ENCODE data around the gene COL19A1. TPM values are rescaled to one million over a fixed set of nuclear protein-coding genes. Genes with fewer than 3 reads are reported as not detected.

COL19A1 gene
- total and polyA plus RNA-seq, 2 of the 13 experiments (the other 11 are each of a cell fraction or from before 2014, with no cell fraction given) = not detected

GRCh38 chr6:70241991-70242420, 375.6 kb downstream of the COL19A1 start (continued):
- 0 out of 2 replicates have a peak, but pooled peaks have one; percentile 32 for TF ChIP-seq ZNF503 (CRISPR knock-in tag; IDR thresholded peaks at IDR 0.05)
- peak; percentile 40; the same call in 1 of the 2 replicates for TF ChIP-seq FOXK1 (CRISPR knock-in tag; IDR thresholded peaks at IDR 0.05; ENCODE audit: borderline replicate concordance, low read depth)
- TF ChIP-seq GABPA (IDR thresholded peaks at IDR 0.05; ENCODE audit: low read depth, low read length) = no peak
- TF ChIP-seq GABPA (CRISPR knock-in tag; IDR thresholded peaks at IDR 0.05; ENCODE audit: low read depth) = peak; percentile 72
- TF ChIP-seq, protein P1, sequence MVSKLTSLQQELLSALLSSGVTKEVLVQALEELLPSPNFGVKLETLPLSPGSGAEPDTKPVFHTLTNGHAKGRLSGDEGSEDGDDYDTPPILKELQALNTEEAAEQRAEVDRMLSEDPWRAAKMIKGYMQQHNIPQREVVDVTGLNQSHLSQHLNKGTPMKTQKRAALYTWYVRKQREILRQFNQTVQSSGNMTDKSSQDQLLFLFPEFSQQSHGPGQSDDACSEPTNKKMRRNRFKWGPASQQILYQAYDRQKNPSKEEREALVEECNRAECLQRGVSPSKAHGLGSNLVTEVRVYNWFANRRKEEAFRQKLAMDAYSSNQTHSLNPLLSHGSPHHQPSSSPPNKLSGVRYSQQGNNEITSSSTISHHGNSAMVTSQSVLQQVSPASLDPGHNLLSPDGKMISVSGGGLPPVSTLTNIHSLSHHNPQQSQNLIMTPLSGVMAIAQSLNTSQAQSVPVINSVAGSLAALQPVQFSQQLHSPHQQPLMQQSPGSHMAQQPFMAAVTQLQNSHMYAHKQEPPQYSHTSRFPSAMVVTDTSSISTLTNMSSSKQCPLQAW (CRISPR knock-in tag; IDR thresholded peaks at IDR 0.05) = no peak; the same call in 1 of the 2 replicates
- no peak for TF ChIP-seq ZNF543 (CRISPR knock-in tag; IDR thresholded peaks at IDR 0.05)
- peak; percentile 57 for TF ChIP-seq ELF1 (CRISPR knock-in tag; IDR thresholded peaks at IDR 0.05)
- TF ChIP-seq ZNF776 (CRISPR knock-in tag; IDR thresholded peaks at IDR 0.05) = no peak
- TF ChIP-seq ZNF691 (CRISPR knock-in tag; IDR thresholded peaks at IDR 0.05; ENCODE audit: borderline replicate concordance, low read depth) = no peak
- no peak for TF ChIP-seq ZNF777 (CRISPR knock-in tag; IDR thresholded peaks at IDR 0.05)
- TF ChIP-seq TEAD2 (CRISPR knock-in tag; IDR thresholded peaks at IDR 0.05) = no peak
- TF ChIP-seq NR1H2 (CRISPR knock-in tag; IDR thresholded peaks at IDR 0.05; ENCODE audit: borderline replicate concordance, low read depth) = no peak
- TF ChIP-seq FOXA1 (IDR thresholded peaks at IDR 0.05) = no peak
- peak; percentile 93 for TF ChIP-seq FOXA1 (CRISPR knock-in tag; IDR thresholded peaks at IDR 0.05)
- peak; percentile 94 for TF ChIP-seq ZNF644 (CRISPR knock-in tag; IDR thresholded peaks at IDR 0.05; ENCODE audit: low read depth)
- no peak for TF ChIP-seq ZNF512 (CRISPR knock-in tag; IDR thresholded peaks at IDR 0.05)
- TF ChIP-seq MAZ (IDR thresholded peaks at IDR 0.05; ENCODE audit: borderline replicate concordance, low read depth, low read length) = no peak
- TF ChIP-seq MAZ (CRISPR knock-in tag; IDR thresholded peaks at IDR 0.05; ENCODE audit: low read depth) = no peak
- TF ChIP-seq, protein P2, sequence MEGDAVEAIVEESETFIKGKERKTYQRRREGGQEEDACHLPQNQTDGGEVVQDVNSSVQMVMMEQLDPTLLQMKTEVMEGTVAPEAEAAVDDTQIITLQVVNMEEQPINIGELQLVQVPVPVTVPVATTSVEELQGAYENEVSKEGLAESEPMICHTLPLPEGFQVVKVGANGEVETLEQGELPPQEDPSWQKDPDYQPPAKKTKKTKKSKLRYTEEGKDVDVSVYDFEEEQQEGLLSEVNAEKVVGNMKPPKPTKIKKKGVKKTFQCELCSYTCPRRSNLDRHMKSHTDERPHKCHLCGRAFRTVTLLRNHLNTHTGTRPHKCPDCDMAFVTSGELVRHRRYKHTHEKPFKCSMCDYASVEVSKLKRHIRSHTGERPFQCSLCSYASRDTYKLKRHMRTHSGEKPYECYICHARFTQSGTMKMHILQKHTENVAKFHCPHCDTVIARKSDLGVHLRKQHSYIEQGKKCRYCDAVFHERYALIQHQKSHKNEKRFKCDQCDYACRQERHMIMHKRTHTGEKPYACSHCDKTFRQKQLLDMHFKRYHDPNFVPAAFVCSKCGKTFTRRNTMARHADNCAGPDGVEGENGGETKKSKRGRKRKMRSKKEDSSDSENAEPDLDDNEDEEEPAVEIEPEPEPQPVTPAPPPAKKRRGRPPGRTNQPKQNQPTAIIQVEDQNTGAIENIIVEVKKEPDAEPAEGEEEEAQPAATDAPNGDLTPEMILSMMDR (CRISPR knock-in tag; IDR thresholded peaks at IDR 0.05) = peak; percentile 17; the same call in 1 of the 2 replicates
- TF ChIP-seq HOXA3 (CRISPR knock-in tag; IDR thresholded peaks at IDR 0.05) = peak; percentile 42; the same call in 1 of the 2 replicates
- 0 out of 2 replicates have a peak, but pooled peaks have one; percentile 22 for TF ChIP-seq ZNF264 (CRISPR knock-in tag; IDR thresholded peaks at IDR 0.05)
